ENCODE results near the gene FBXO33.

FBXO33 gene

GRCh38 chr14:39430762-39431415, 1.3 kb downstream of the FBXO33 start:
- no peak for DNase-seq

GRCh38 chr14:39428118-39428517, 4.1 kb downstream of the FBXO33 start:
- DNase-seq, result no peak

GRCh38 chr14:39426605-39427004, 5.6 kb downstream of the FBXO33 start:
- DNase-seq, result no peak

GRCh38 chr14:39425947-39426346, 6.3 kb downstream of the FBXO33 start:
- no peak for DNase-seq

GRCh38 chr14:39423793-39424192, 8.4 kb downstream of the FBXO33 start:
- DNase-seq, result no peak

GRCh38 chr14:39422243-39422642, 10.0 kb downstream of the FBXO33 start:
- DNase-seq, result no peak

- DNase-seq, result no peak
Measured at GRCh38 chr14:39419272-39419671, 13.0 kb downstream of the FBXO33 start.

GRCh38 chr14:39417014-39417413, 15.2 kb downstream of the FBXO33 start:
- no peak for DNase-seq

GRCh38 chr14:39416072-39416471, 16.2 kb downstream of the FBXO33 start:
- DNase-seq, result no peak

GRCh38 chr14:39406560-39406959, 25.7 kb downstream of the FBXO33 start:
- DNase-seq, result no peak

- peak; percentile 47 for DNase-seq
Measured at GRCh38 chr14:39398382-39398781, 33.9 kb downstream of the FBXO33 start.

GRCh38 chr14:39396448-39396847, 35.8 kb downstream of the FBXO33 start:
- no peak for DNase-seq

- DNase-seq, result no peak
Measured at GRCh38 chr14:39395555-39396254, 36.5 kb downstream of the FBXO33 start.

GRCh38 chr14:39393289-39393688, 38.9 kb downstream of the FBXO33 start:
- no peak for DNase-seq

GRCh38 chr14:39384177-39384576, 48.1 kb downstream of the FBXO33 start:
- DNase-seq, result no peak

- DNase-seq, result no peak
Measured at GRCh38 chr14:39383741-39384140, 48.5 kb downstream of the FBXO33 start.

GRCh38 chr14:39383026-39383660, 49.1 kb downstream of the FBXO33 start:
- DNase-seq, result no peak

GRCh38 chr14:39382463-39382862, 49.8 kb downstream of the FBXO33 start:
- peak; percentile 41 for DNase-seq

- no peak for DNase-seq
Measured at GRCh38 chr14:39381366-39381765, 50.9 kb downstream of the FBXO33 start.

- no peak for DNase-seq
Measured at GRCh38 chr14:39376667-39377403, 55.4 kb downstream of the FBXO33 start.

GRCh38 chr14:39374851-39375250, 57.4 kb downstream of the FBXO33 start:
- no peak for DNase-seq

- no peak for DNase-seq
Measured at GRCh38 chr14:39372656-39373055, 59.6 kb downstream of the FBXO33 start.

- no peak for DNase-seq
Measured at GRCh38 chr14:39370415-39370814, 61.8 kb downstream of the FBXO33 start.

- DNase-seq, result no peak
Measured at GRCh38 chr14:39369029-39369428, 63.2 kb downstream of the FBXO33 start.
